Mesenchymal stem cell (in vitro differentiated cells and primary cell): ENCODE data around the gene OGA.

Experiments used
- DNase-seq: peaks from one replicate; pipeline ENCODE4 v3.0.0-alpha.2; 2013
- H2AFZ ChIP-seq: one replicate; pipeline ENCODE4 v1.6.1; 2013; ENCODE audit warnings: low read depth, mild to moderate bottlenecking, control low read depth, inconsistent platforms, low read length, moderate library complexity
- H2AK5ac ChIP-seq: 2 replicates; pipeline ENCODE4 v1.6.1; 2013; ENCODE audit warnings: low read length, moderate library complexity, mild to moderate bottlenecking, inconsistent platforms; ENCODE audit not compliant: severe bottlenecking
- H2BK120ac ChIP-seq: one replicate; pipeline ENCODE4 v1.6.1; 2013; ENCODE audit warnings: low read depth, mild to moderate bottlenecking, inconsistent platforms, low read length, moderate library complexity
- H2BK12ac ChIP-seq, 2 experiments: one replicate each; pipeline ENCODE4 v1.6.1; 2013; ENCODE audit warnings: inconsistent platforms in 2 of 2, low read length in 2 of 2, mild to moderate bottlenecking in 2 of 2, moderate library complexity in 2 of 2, control low read depth in 1 of 2
- H2BK15ac ChIP-seq: one replicate; pipeline ENCODE4 v1.6.1; 2013; ENCODE audit warnings: mild to moderate bottlenecking, low read depth, inconsistent platforms; ENCODE audit not compliant: poor library complexity, severe bottlenecking
- H2BK5ac ChIP-seq: 2 replicates; pipeline ENCODE4 v1.6.1; 2013; ENCODE audit warnings: low read depth, mild to moderate bottlenecking, low read length, control low read depth, inconsistent platforms; ENCODE audit not compliant: poor library complexity, severe bottlenecking
- H3K14ac ChIP-seq, 2 experiments: one replicate each; pipeline ENCODE4 v1.6.1; 2013; ENCODE audit warnings: inconsistent platforms in 2 of 2, low read length in 2 of 2, control low read depth in 1 of 2, mild to moderate bottlenecking in 1 of 2, moderate library complexity in 1 of 2
- H3K18ac ChIP-seq, 2 experiments: one replicate each; pipeline ENCODE4 v1.6.1; 2013; ENCODE audit warnings: inconsistent platforms in 2 of 2, low read length in 2 of 2, control low read depth in 1 of 2, low read depth in 1 of 2, mild to moderate bottlenecking in 1 of 2
- H3K23ac ChIP-seq, 2 experiments: one replicate each; pipeline ENCODE4 v1.6.1; 2013; ENCODE audit warnings: inconsistent platforms in 2 of 2, low read length in 2 of 2, mild to moderate bottlenecking in 2 of 2, moderate library complexity in 2 of 2, control low read depth in 1 of 2
- H3K27ac ChIP-seq: 2 replicates; pipeline ENCODE4 v1.5.1; 2013; ENCODE audit warnings: mild to moderate bottlenecking, moderate library complexity, low read length, control low read depth, inconsistent platforms; ENCODE audit not compliant: poor library complexity, severe bottlenecking
- H3K27me3 ChIP-seq, 2 experiments: 2 replicates each; pipeline versions ENCODE4 v1.6.1 to v1.7.0; 2013; ENCODE audit warnings: low read length in 2 of 2, mild to moderate bottlenecking in 2 of 2, moderate library complexity in 2 of 2, control low read depth in 1 of 2, inconsistent platforms in 1 of 2; ENCODE audit not compliant: control insufficient read depth in 1 of 2, insufficient read depth in 1 of 2
- H3K36me3 ChIP-seq, 2 experiments: 2 replicates each; pipeline versions ENCODE4 v1.6.1 to v1.7.0; 2013; ENCODE audit warnings: low read length in 2 of 2, control low read depth in 1 of 2, inconsistent platforms in 1 of 2, low read depth in 1 of 2, mild to moderate bottlenecking in 1 of 2; ENCODE audit not compliant: insufficient read depth in 2 of 2, control insufficient read depth in 1 of 2
- H3K4ac ChIP-seq, 2 experiments: one replicate each; pipeline ENCODE4 v1.6.1; 2013; ENCODE audit warnings: inconsistent platforms in 2 of 2, low read length in 2 of 2, mild to moderate bottlenecking in 2 of 2, moderate library complexity in 2 of 2, control low read depth in 1 of 2, low read depth in 1 of 2
- H3K4me1 ChIP-seq: 2 replicates; pipeline ENCODE4 v1.6.1; 2013; ENCODE audit warnings: low read depth, low read length, control low read depth; ENCODE audit not compliant: control insufficient read depth, insufficient read depth
- H3K4me2 ChIP-seq: 2 replicates; pipeline ENCODE4 v1.6.1; 2013; ENCODE audit warnings: low read length, mild to moderate bottlenecking, inconsistent platforms; ENCODE audit not compliant: poor library complexity, severe bottlenecking
- H3K4me3 ChIP-seq, 2 experiments: 2 replicates each; pipeline versions ENCODE4 v1.5.1 to v1.7.0; 2013; ENCODE audit warnings: low read length in 2 of 2, mild to moderate bottlenecking in 2 of 2, control low read depth in 1 of 2, low read depth in 1 of 2; ENCODE audit not compliant: insufficient read depth in 1 of 2
- H3K79me1 ChIP-seq: replicated peaks from 2 replicates; pipeline ENCODE4 v1.6.1; 2013; ENCODE audit warnings: mild to moderate bottlenecking, control low read depth, low read length, inconsistent platforms; ENCODE audit not compliant: poor library complexity, severe bottlenecking
- H3K9ac ChIP-seq: 2 replicates; pipeline ENCODE4 v1.7.0; 2013; ENCODE audit warnings: mild to moderate bottlenecking, low read length, moderate library complexity
- H3K9me3 ChIP-seq: 2 replicates; pipeline ENCODE4 v1.7.0; 2013; ENCODE audit warnings: mild to moderate bottlenecking, low read length; ENCODE audit not compliant: control insufficient read depth
- H4K8ac ChIP-seq: one replicate; pipeline ENCODE4 v1.6.1; 2013; ENCODE audit warnings: inconsistent platforms, mild to moderate bottlenecking, low read length, moderate library complexity
- H4K91ac ChIP-seq: one replicate; pipeline ENCODE4 v1.6.1; 2013; ENCODE audit warnings: mild to moderate bottlenecking, low read length, inconsistent platforms
- WGBS: methylation state at CpG from one replicate; pipeline ENCODE4 v1.1.7; 2013; ENCODE audit warnings: mixed read lengths; 5-methylcytosine and 5-hydroxymethylcytosine counted together

The OGA gene

DNA sequence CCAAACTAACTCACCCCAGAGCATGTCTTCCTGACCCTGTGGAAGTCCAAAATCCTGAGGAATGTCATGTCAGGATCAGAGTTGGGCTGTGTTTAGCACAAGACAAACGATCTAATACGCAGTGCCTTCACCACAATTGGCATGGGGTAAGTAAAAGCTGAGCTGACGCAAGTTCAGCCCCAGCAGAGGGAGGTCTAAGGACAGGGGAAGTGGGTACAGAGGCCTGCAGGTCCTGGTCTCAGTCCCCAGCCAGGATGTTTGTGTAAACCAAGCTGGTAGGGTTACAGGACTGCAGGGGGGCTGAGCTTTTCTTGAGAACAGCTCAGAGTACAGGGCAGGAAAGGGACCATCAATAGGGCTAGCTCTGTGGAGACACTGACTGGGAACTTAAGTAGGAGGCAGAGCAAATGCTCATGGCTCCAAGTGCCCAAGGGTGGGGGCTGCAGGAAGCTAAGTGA is 30.7 kb upstream of the OGA start:
- Histone ChIP-seq H2AFZ (no peak overlapping the region), H3K23ac (no peak overlapping the region), H3K27ac (no peak overlapping the region), H2BK15ac (no peak overlapping the region), H3K79me1 (peaks cover 11% of the 10 kb centered on the region), H3K4me2 (no peak overlapping the region), H2BK120ac (no peak overlapping the region), H2BK5ac (no peak overlapping the region), H3K36me3 (peaks cover 28 to 38% of the 10 kb centered on the region in 2 experiments), H3K27me3 (peaks cover 7 to 11% of the 10 kb centered on the region in 2 experiments), H4K8ac (no peak overlapping the region), H3K9me3 (no peaks in the 10 kb centered on the region), H3K9ac (no peak overlapping the region), H3K18ac (no peak overlapping the region), H2AK5ac (no peak overlapping the region), H3K4me3 (no peak overlapping the region), H2BK12ac (no peak overlapping the region), H4K91ac (no peak overlapping the region), H3K4me1 (peaks cover 4% of the 10 kb centered on the region), H3K4ac (no peak overlapping the region), H3K14ac (no peak overlapping the region)
- DNase-seq, result peak; percentile 41
- WGBS, result 55% methylated on average over 3 of the region's 3 CpGs

DNA sequence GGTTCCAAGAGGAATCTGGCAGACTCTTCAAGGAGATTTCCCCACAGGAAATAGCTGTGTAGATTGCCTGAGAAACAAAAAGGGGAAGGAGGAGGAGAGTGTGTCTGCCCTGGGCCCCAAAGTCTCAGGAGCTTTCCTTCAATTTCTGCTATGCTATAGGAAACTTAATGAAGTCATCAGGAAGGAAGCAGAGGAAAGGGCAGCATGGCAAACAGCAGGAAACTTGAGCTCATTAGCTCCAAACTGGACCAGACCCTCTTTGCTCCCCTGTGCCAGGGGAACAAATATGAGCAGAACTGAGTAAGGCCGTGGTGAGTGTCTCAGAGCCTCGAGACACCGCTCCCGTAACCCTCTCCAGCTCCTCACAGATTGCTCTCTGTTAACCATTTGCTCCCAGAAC is 30.2 kb upstream of the OGA start:
- no peak overlapping the region for H2BK5ac ChIP-seq
- no peak overlapping the region for H2AK5ac ChIP-seq
- peaks cover 8% of the 10 kb centered on the region for H3K79me1 ChIP-seq
- no peak overlapping the region for H2BK15ac ChIP-seq
- peaks cover 8% of the 10 kb centered on the region for H3K4me1 ChIP-seq
- no peak overlapping the region for H3K4me2 ChIP-seq
- no peak overlapping the region for H2BK120ac ChIP-seq
- peak; percentile 42 for DNase-seq
- no peak overlapping the region for H3K9ac ChIP-seq
- no peak overlapping the region for H2AFZ ChIP-seq
- H3K27me3 ChIP-seq, result peaks cover 7 to 15% of the 10 kb centered on the region in 2 experiments
- 42% methylated on average over 4 of the region's 4 CpGs for WGBS
- H3K23ac ChIP-seq, result no peak overlapping the region
- H4K91ac ChIP-seq, result no peak overlapping the region
- H3K4ac ChIP-seq, result no peak overlapping the region
- H3K4me3 ChIP-seq, result no peak overlapping the region
- no peak overlapping the region for H3K27ac ChIP-seq
- peaks cover 28 to 35% of the 10 kb centered on the region in 2 experiments for H3K36me3 ChIP-seq
- no peak overlapping the region for H3K18ac ChIP-seq
- no peaks in the 10 kb centered on the region for H3K9me3 ChIP-seq
- no peak overlapping the region for H2BK12ac ChIP-seq
- H4K8ac ChIP-seq, result no peak overlapping the region
- H3K14ac ChIP-seq, result no peak overlapping the region

DNA sequence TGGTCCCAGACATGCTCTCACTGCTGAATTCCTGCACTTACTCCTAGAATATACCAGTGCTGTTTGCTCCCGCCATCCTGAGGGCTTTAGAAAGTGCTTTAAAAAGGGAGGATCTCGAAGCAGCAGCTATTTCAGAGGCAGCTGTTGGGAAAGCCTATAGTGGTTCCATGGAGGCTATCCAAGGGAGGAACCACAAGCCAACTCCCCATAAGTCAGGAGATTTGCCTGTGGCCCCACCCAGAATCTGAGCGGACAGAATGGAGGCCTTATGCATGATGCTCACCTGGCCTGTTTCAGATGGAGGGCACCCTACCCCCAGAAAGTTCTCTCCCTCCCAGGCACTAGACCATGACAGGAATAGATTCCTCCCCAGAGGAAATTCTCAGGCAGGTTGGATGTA is 27.6 kb upstream of the OGA start:
- no peak for DNase-seq
- Histone ChIP-seq H4K91ac (no peak overlapping the region), H3K9me3 (no peaks in the 10 kb centered on the region)

DNA sequence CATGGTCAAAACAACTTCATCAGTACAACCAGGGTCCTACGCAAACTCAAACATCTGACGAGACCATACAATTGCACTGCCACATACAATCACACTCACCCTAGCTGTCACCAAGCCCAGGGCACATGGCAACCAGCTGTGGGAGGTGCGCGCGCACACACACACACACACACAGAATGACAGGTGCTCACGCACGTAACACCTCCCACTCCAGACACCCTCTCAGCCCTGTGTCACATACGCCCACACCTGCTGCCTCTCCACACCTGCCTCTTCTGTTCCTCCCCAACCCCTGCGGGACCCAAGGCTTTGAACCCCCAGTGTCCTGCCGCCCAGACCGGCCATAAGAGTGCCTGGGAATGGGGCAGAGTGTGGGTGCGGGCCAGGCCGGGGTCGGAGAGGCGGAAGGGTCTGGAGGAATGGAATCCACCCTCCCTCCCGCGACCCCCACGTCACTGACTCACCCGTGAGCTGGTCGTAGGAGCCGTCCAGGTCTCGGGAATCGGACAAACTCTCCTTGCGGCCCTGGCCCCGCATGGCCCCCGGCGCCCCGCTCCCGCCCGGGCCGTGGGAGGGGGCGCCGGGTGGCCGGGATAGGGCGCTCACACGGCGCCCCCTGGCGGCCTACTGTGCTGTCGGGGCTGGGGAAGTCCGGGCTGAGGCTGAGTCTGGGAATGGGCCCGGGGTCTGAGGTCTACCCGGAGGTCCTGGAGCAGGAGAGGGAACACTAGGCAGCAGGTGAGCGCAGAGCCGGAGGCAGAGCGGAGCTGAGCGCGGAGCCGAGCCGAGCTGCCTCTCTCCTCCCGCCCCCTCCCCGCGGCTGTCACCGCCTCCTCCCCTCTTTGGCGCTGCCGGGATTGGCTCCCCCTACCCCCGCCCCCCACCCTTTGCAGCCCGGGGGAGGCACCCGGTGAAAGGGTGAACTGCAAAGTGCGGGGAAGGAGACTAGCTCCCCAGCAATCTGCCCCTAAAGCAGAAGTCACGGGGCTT is 25.1 kb upstream of the OGA start, which contains the start of gene KCNIP2:
Gene KCNIP2, minus strand, starts transcription at position 769 of the 990 bp plus-strand sequence. Its CDS starts 232 bp downstream, at position 537.
- Histone ChIP-seq H3K18ac (no peak within 1 kb of the TSS), H3K27me3 (peaks cover 7 to 28% of the 10 kb centered on the region in 2 experiments), H2BK120ac (no peak within 1 kb of the TSS), H4K8ac (no peak within 1 kb of the TSS), H2BK15ac (no peak within 1 kb of the TSS), H3K23ac (no peak within 1 kb of the TSS), H3K9ac (no peak within 1 kb of the TSS), H3K9me3 (no peaks in the 10 kb centered on the region), H3K4me2 (peak within 1 kb of the TSS; percentile 31), H3K4ac (no peak within 1 kb of the TSS), H3K36me3 (peaks cover 24 to 33% of the 10 kb centered on the region in 2 experiments), H2BK5ac (no peak within 1 kb of the TSS), H3K14ac (peak within 1 kb of the TSS in 1 of 2 experiments; percentile 44), H2BK12ac (no peak within 1 kb of the TSS), H2AK5ac (no peak within 1 kb of the TSS), H2AFZ (no peak within 1 kb of the TSS), H4K91ac (no peak within 1 kb of the TSS), H3K27ac (no peak within 1 kb of the TSS), H3K79me1 (peaks cover 11% of the 10 kb centered on the region), H3K4me3 (peak within 1 kb of the TSS in 1 of 2 experiments; percentile 37), H3K4me1 (peaks cover 28% of the 10 kb centered on the region)
- DNase-seq, result no peak
- 22% methylated on average over 33 of the region's 60 CpGs for WGBS

More for the DNA sequence above, 27.6 kb upstream of the OGA start:
- H3K9ac ChIP-seq, result no peak overlapping the region
- no peak overlapping the region for H4K8ac ChIP-seq
- H3K27ac ChIP-seq, result no peak overlapping the region
- no peak overlapping the region for H3K14ac ChIP-seq
- peaks cover 7 to 28% of the 10 kb centered on the region in 2 experiments for H3K27me3 ChIP-seq
- no peak overlapping the region for H3K4ac ChIP-seq
- no peak overlapping the region for H2AFZ ChIP-seq
- no peak overlapping the region for H2BK5ac ChIP-seq
- no peak overlapping the region for H2BK12ac ChIP-seq
- no peak overlapping the region for H3K4me3 ChIP-seq
- H2BK15ac ChIP-seq, result no peak overlapping the region
- no peak overlapping the region for H3K23ac ChIP-seq
- peaks cover 27 to 36% of the 10 kb centered on the region in 2 experiments for H3K36me3 ChIP-seq
- no peak overlapping the region for H2BK120ac ChIP-seq
- peaks cover 5% of the 10 kb centered on the region for H3K79me1 ChIP-seq
- WGBS, result 85% methylated on average over 3 of the region's 3 CpGs
- H3K4me2 ChIP-seq, result no peak overlapping the region
- H2AK5ac ChIP-seq, result no peak overlapping the region
- peaks cover 12% of the 10 kb centered on the region for H3K4me1 ChIP-seq
- H3K18ac ChIP-seq, result no peak overlapping the region
